Trophoblast cell (in vitro differentiated cells and primary cell): ENCODE data around the gene PDCL2.
A peak's percentile ranks its signal among the peaks of the same experiment; 100 is the strongest.

Experiments
- DNase-seq, 2 donors: peaks; one replicate each; pipeline ENCODE4 v3.0.0-alpha.2; 2016
- H2AFZ ChIP-seq: 2 replicates; pipeline ENCODE4 v1.6.1; 2013; ENCODE audit warnings: low read length, moderate library complexity, mild to moderate bottlenecking; ENCODE audit not compliant: insufficient read depth, poor library complexity
- H2AK5ac ChIP-seq: 2 replicates; pipeline ENCODE4 v1.6.1; 2013; ENCODE audit warnings: mild to moderate bottlenecking, low read length
- H2BK120ac ChIP-seq: 2 replicates; pipeline ENCODE4 v1.6.1; 2013; ENCODE audit warnings: low read length, mild to moderate bottlenecking, moderate library complexity; ENCODE audit not compliant: insufficient read depth, poor library complexity
- H2BK12ac ChIP-seq: 2 replicates; pipeline ENCODE4 v1.6.1; 2013; ENCODE audit warnings: mild to moderate bottlenecking, low read length, moderate library complexity
- H2BK5ac ChIP-seq: 2 replicates; pipeline ENCODE4 v1.6.1; 2013; ENCODE audit warnings: low read length, low read depth, moderate library complexity, mild to moderate bottlenecking; ENCODE audit not compliant: poor library complexity
- H3K14ac ChIP-seq: 2 replicates; pipeline ENCODE4 v1.6.1; 2013; ENCODE audit warnings: mild to moderate bottlenecking, low read length
- H3K18ac ChIP-seq: 2 replicates; pipeline ENCODE4 v1.6.1; 2013; ENCODE audit warnings: mild to moderate bottlenecking, low read length
- H3K23ac ChIP-seq: 2 replicates; pipeline ENCODE4 v1.6.1; 2013; ENCODE audit warnings: low read length
- H3K27ac ChIP-seq: 2 replicates; pipeline ENCODE4 v1.5.1; 2013; ENCODE audit warnings: low read depth, mild to moderate bottlenecking, inconsistent platforms, low read length, moderate library complexity
- H3K27me3 ChIP-seq: 2 replicates; pipeline ENCODE4 v1.6.1; 2013; ENCODE audit warnings: inconsistent platforms, mild to moderate bottlenecking, low read length, moderate library complexity; ENCODE audit not compliant: insufficient read depth
- H3K36me3 ChIP-seq, 2 experiments: 1 replicate in 1 of 2; 2 replicates in 1 of 2; pipeline ENCODE4 v1.6.1; 2013; ENCODE audit warnings: low read length in 2 of 2, mild to moderate bottlenecking in 2 of 2, moderate library complexity in 1 of 2; ENCODE audit not compliant: insufficient read depth in 2 of 2, control insufficient read depth in 1 of 2
- H3K4ac ChIP-seq: 2 replicates; pipeline ENCODE4 v1.6.1; 2013; ENCODE audit warnings: low read depth, mild to moderate bottlenecking, low read length, moderate library complexity
- H3K4me1 ChIP-seq, 2 experiments: 1 replicate in 1 of 2; 2 replicates in 1 of 2; pipeline ENCODE4 v1.6.1; 2013; ENCODE audit warnings: low read length in 2 of 2, mild to moderate bottlenecking in 2 of 2, moderate library complexity in 1 of 2; ENCODE audit not compliant: insufficient read depth in 2 of 2, control insufficient read depth in 1 of 2
- H3K4me2 ChIP-seq: 2 replicates; pipeline ENCODE4 v1.6.1; 2013; ENCODE audit warnings: inconsistent platforms, mild to moderate bottlenecking, low read length, moderate library complexity
- H3K4me3 ChIP-seq: 2 replicates; pipeline ENCODE4 v1.5.1; 2013; ENCODE audit warnings: mild to moderate bottlenecking, low read depth, low read length, inconsistent platforms
- H3K79me1 ChIP-seq: one replicate; pipeline ENCODE4 v1.6.1; 2013; ENCODE audit warnings: low read length
- H3K79me2 ChIP-seq: 2 replicates; pipeline ENCODE4 v1.6.1; 2013; ENCODE audit warnings: low read length, mild to moderate bottlenecking; ENCODE audit not compliant: control insufficient read depth, insufficient read depth, poor library complexity
- H3K9ac ChIP-seq: 2 replicates; pipeline ENCODE4 v1.6.1; 2013; ENCODE audit warnings: mild to moderate bottlenecking, low read length
- H3K9me3 ChIP-seq: 2 replicates; pipeline ENCODE4 v1.6.1; 2013; ENCODE audit warnings: low read depth, mild to moderate bottlenecking, control low read depth, inconsistent platforms, low read length; ENCODE audit not compliant: insufficient read depth
- H4K12ac ChIP-seq: 2 replicates; pipeline ENCODE4 v1.6.1; 2013; ENCODE audit warnings: low read depth, mild to moderate bottlenecking, low read length, moderate library complexity
- H4K8ac ChIP-seq: 2 replicates; pipeline ENCODE4 v1.6.1; 2013; ENCODE audit warnings: low read depth, mild to moderate bottlenecking, low read length, moderate library complexity
- H4K91ac ChIP-seq: one replicate; pipeline ENCODE4 v1.6.1; 2013; ENCODE audit warnings: low read depth, mild to moderate bottlenecking, low read length, moderate library complexity
- WGBS: extraction: QIAGEN DNeasy Blood & Tissue Kit; methylation state at CpG from one replicate; pipeline ENCODE4 v1.1.7; 2013; ENCODE audit warnings: missing lambda C conversion rate; ENCODE audit not compliant: insufficient read length, insufficient coverage; ENCODE audit errors: extremely low coverage; 5-methylcytosine and 5-hydroxymethylcytosine counted together

Gene PDCL2

DNA sequence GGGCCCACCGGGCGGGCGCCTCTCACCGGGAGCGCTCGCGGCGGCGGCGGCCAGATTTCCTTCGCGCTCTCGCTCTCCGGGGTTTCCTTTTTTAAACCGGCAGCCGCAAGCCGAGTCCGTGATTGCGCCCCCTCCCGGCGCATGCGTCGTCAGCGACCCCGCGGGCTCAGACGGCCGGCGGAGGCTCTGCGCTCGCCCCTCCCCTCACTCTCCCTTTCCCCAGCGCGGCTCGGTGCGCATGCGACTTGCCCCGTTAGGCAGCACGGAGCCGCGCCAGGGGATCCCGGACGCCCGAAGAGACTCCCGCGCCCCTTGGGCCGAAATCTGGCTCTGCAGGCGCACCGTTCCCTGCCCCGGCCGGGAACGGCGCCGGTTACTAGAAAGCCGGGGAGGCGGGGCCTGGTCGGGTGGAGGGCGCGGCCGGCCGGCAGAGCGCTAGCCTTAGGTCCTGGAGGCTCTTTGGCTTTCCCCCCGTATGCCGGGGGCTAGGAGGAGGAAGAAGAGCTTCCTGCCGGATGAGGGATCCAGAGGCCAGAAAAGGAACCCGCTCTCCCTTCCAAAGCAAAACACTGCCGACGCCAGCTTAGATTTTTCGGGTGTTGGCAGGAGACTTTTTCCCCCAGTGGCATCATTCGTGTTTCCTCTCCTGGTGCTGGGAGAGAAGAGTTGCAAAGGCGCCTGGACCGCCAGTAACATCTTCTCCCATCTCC, 45.1 kb downstream of the PDCL2 start, which contains the start of gene CLOCK:
Gene CLOCK (minus strand): TSS at position 154 of the 710 bp plus-strand sequence. CDS start 64,124 bp downstream, outside the sequence.
- Histone ChIP-seq H3K4me3 (peak within 1 kb of the TSS; percentile 90), H3K27ac (peak within 1 kb of the TSS; percentile 98), H2BK12ac (no peak within 1 kb of the TSS)

DNA sequence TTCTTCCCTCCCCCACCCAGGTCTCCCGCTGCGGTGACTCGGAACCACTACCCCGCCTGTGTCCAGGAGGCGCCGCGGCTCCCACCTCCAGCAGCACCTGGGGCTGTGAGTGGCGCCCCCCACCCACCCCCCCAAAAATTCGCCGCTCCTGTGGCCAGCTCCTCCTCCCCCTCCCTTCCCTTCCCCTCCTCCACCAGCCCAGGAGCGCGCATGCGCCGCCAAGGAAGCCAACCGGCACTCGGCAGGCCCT, 45.6 kb downstream of the PDCL2 start:
- Histone ChIP-seq H3K4me1 (no peaks in the 10 kb centered on the region), H3K4me2 (peak overlapping the region; percentile 79), H4K91ac (peak overlapping the region; percentile 79), H3K79me2 (peaks cover 9% of the 10 kb centered on the region), H2AK5ac (no peak overlapping the region), H2BK120ac (peak overlapping the region; percentile 36), H3K9me3 (no peaks in the 10 kb centered on the region), H3K27me3 (no peaks in the 10 kb centered on the region), H2AFZ (peak overlapping the region; percentile 85), H3K4me3 (peak overlapping the region; percentile 90), H4K8ac (peak overlapping the region; percentile 88), H3K79me1 (peaks cover 16% of the 10 kb centered on the region), H2BK12ac (no peak overlapping the region), H3K23ac (no peak overlapping the region), H3K9ac (peak overlapping the region; percentile 81), H2BK5ac (peak overlapping the region; percentile 42), H4K12ac (peak overlapping the region; percentile 73), H3K4ac (no peak overlapping the region), H3K18ac (peak overlapping the region; percentile 58), H3K14ac (peak overlapping the region; percentile 68), H3K27ac (peak overlapping the region; percentile 98), H3K36me3 (no peaks in the 10 kb centered on the region)
- no peak for DNase-seq
- WGBS: no CpG with 5 or more reads among the region's 16 CpGs

More for the DNA sequence above, 45.1 kb downstream of the PDCL2 start, which contains the start of gene CLOCK:
- Histone ChIP-seq H3K79me2 (peaks cover 9% of the 10 kb centered on the region), H2AFZ (peak within 1 kb of the TSS; percentile 85), H3K18ac (peak within 1 kb of the TSS; percentile 97), H3K27me3 (no peaks in the 10 kb centered on the region), H4K12ac (peak within 1 kb of the TSS; percentile 73), H2BK120ac (peak within 1 kb of the TSS; percentile 72), H3K79me1 (peaks cover 16% of the 10 kb centered on the region), H3K14ac (peak within 1 kb of the TSS; percentile 73), H3K9me3 (no peaks in the 10 kb centered on the region), H4K8ac (peak within 1 kb of the TSS; percentile 88), H3K4me2 (peak within 1 kb of the TSS; percentile 86), H3K23ac (no peak within 1 kb of the TSS), H3K9ac (peak within 1 kb of the TSS; percentile 86), H2AK5ac (no peak within 1 kb of the TSS), H3K36me3 (no peaks in the 10 kb centered on the region), H2BK5ac (peak within 1 kb of the TSS; percentile 66), H3K4ac (peak within 1 kb of the TSS; percentile 60), H4K91ac (peak within 1 kb of the TSS; percentile 79), H3K4me1 (no peaks in the 10 kb centered on the region)
- WGBS: no CpG with 5 or more reads among the region's 71 CpGs
- peak; percentile 75 to 87 for DNase-seq

DNA sequence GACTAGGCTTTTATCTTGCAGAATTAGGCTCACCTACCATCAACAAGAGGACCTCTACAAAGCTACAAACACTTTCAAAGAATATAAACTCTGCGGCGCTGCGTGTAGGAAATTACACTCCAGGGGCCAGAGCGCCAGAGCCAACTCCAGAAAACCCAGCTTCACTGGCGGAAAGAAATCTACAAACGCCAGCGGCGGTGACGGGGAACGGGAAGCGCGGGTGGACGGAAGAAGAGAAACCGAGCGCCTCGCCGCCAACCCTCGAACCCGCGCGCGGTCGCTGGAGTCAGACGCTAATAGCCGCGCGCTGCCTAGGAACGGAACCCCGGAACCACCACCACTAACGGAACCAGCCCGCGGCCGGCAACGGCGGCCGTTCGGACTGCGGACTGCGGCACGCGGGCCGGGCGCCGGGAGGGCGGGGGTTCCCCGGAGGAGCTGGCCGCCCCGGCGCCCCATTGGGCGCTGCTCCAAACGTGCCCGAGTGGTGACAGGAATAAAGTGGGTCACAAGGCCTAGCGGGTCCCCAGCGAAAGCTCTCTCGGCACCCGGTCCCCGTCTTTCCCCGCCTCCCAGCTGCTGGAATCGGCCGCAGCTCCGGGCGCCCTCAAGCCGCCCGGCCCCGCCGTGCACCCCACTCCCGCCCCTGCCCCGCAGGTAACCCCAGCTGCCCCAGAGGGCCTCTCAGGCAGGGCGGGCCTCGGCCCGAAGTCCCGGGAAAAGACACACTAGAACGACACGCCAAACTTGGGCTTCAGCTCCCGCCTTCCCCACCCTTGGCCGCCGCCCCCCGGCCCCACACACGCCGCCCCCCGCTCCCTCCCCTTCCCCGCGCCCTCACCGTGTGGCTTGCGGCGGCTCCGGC, 46.2 kb downstream of the PDCL2 start:
- H3K23ac ChIP-seq: no peak overlapping the region
- no peak overlapping the region for H2BK12ac ChIP-seq
- peak overlapping the region; percentile 82 for H4K8ac ChIP-seq
- peak overlapping the region; percentile 90 for H3K4me3 ChIP-seq
- peak overlapping the region; percentile 98 for H3K27ac ChIP-seq
- H3K18ac ChIP-seq: peak overlapping the region; percentile 97
- H3K4me2 ChIP-seq: peak overlapping the region; percentile 86
- peak overlapping the region; percentile 86 for H3K9ac ChIP-seq
- peak overlapping the region; percentile 40 for H4K12ac ChIP-seq
- H2BK120ac ChIP-seq: peak overlapping the region; percentile 72
- H4K91ac ChIP-seq: peak overlapping the region; percentile 79
- H3K36me3 ChIP-seq: no peaks in the 10 kb centered on the region
- H3K4ac ChIP-seq: peak overlapping the region; percentile 29
- peak overlapping the region; percentile 85 for H2AFZ ChIP-seq
- H3K4me1 ChIP-seq: no peaks in the 10 kb centered on the region
- WGBS: no CpG with 5 or more reads among the region's 87 CpGs
- no peak overlapping the region for H2AK5ac ChIP-seq
- peaks cover 16% of the 10 kb centered on the region for H3K79me1 ChIP-seq
- peaks cover 9% of the 10 kb centered on the region for H3K79me2 ChIP-seq
- DNase-seq: peak; percentile 69 to 77
- no peaks in the 10 kb centered on the region for H3K9me3 ChIP-seq
- peak overlapping the region; percentile 66 for H2BK5ac ChIP-seq
- peak overlapping the region; percentile 73 for H3K14ac ChIP-seq
- no peaks in the 10 kb centered on the region for H3K27me3 ChIP-seq

DNA sequence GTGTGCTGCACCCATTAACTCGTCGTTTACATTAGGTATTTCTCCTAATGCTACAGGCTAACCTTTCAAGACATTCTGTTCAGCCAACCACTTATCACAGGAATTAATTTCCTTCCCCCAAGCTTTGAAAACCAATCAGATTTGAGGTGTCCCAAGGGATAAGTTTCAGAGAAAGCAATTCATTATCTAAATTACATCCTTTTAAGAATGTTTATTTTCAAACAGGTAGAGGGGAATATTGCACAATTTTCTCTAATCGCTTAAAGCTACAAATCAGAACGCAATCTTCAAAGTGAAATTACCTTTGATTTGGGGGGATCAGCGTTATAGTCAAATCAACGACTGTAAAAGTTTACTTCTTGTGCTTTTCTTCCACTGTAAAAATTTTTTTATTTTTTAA, 46.9 kb downstream of the PDCL2 start:
- H3K9ac ChIP-seq: no peak overlapping the region
- no peak overlapping the region for H3K27ac ChIP-seq
- H2BK12ac ChIP-seq: no peak overlapping the region
- H3K18ac ChIP-seq: no peak overlapping the region
- peaks cover 16% of the 10 kb centered on the region for H3K79me1 ChIP-seq
- H3K14ac ChIP-seq: no peak overlapping the region
- no peak overlapping the region for H2BK5ac ChIP-seq
- no peak overlapping the region for H3K4me3 ChIP-seq
- no peak overlapping the region for H4K8ac ChIP-seq
- H3K79me2 ChIP-seq: peaks cover 9% of the 10 kb centered on the region
- H3K9me3 ChIP-seq: no peaks in the 10 kb centered on the region
- H3K4me1 ChIP-seq: no peaks in the 10 kb centered on the region
- no peak overlapping the region for H4K12ac ChIP-seq
- WGBS: no CpG with 5 or more reads among the region's 6 CpGs
- no peak overlapping the region for H3K4ac ChIP-seq
- H3K27me3 ChIP-seq: no peaks in the 10 kb centered on the region
- H3K23ac ChIP-seq: no peak overlapping the region
- no peak overlapping the region for H2AFZ ChIP-seq
- DNase-seq: no peak
- no peak overlapping the region for H4K91ac ChIP-seq
- H3K36me3 ChIP-seq: no peaks in the 10 kb centered on the region
- peak overlapping the region; percentile 86 for H3K4me2 ChIP-seq
- no peak overlapping the region for H2AK5ac ChIP-seq
- H2BK120ac ChIP-seq: no peak overlapping the region
